Measurements from ENCODE around the gene THOC7.

Gene THOC7

DNA sequence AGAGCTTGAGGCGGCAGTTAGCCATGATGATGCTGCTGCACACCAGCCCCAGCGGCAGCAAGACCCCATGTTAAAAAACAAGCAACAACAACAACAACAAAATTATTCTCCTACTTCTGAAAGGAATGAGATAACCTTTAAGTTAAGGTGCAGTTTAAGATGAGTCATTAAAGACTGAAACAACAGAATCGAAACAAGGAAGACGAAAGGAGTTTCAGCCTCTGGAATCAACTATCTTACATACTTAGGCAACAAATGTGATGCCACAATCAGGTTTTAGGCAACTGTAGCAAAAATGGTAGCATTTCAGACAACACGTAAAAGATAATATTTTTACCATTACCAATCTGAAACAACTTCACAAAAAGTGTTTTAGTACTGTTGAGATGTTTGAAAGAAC, 36.4 kb upstream of the THOC7 start:
- in situ Hi-C loops (cut with HindIII; ENCODE audit: low pct_unique_long_range_greater_than_20kb, low sequenced_read_pairs), result no loop called here
- DNase-seq (ENCODE audit: low read depth in 1 of 2, low spot score in 1 of 2), result no peak
- no peak for TF ChIP-seq JUND (IDR thresholded peaks at IDR 0.05; ENCODE audit: low read depth)

DNA sequence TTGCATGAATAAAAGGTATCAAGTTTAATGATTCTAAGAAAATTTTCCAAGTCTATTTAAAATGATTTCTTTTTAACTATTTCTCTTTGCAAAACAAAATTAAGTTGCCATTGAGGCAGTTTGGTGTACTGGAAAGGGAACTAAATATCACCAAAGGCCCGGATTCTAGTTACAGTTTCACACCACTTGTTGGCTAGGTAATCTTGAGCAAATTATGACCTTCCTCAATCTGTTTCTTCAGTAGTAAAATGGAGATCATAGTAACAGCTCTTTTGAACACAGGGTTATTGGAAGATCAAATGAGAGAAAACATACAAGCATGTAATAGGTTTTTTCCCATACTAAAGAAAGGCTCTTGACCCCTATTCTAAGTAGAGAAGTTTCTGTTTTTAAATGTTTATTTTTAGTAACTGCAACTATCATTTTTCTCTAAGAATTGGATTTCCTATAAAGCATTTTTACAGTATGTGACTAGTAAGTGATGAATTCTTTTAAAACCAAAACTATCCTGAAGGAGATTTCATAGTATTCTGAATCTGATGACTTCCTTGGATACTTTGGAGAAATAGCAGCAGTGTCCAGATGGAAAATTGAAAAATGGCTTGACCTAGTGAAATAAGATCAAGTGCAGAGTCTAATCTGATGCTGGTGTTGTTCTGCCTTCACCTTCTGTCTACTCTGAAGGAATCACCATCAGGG, 32.9 kb upstream of the THOC7 start:
- no peak for DNase-seq (ENCODE audit: low read depth in 1 of 2, low spot score in 1 of 2)
- no peak for TF ChIP-seq JUND (IDR thresholded peaks at IDR 0.05; ENCODE audit: low read depth)
- in situ Hi-C loops (cut with HindIII; ENCODE audit: low pct_unique_long_range_greater_than_20kb, low sequenced_read_pairs), result no loop called here

DNA sequence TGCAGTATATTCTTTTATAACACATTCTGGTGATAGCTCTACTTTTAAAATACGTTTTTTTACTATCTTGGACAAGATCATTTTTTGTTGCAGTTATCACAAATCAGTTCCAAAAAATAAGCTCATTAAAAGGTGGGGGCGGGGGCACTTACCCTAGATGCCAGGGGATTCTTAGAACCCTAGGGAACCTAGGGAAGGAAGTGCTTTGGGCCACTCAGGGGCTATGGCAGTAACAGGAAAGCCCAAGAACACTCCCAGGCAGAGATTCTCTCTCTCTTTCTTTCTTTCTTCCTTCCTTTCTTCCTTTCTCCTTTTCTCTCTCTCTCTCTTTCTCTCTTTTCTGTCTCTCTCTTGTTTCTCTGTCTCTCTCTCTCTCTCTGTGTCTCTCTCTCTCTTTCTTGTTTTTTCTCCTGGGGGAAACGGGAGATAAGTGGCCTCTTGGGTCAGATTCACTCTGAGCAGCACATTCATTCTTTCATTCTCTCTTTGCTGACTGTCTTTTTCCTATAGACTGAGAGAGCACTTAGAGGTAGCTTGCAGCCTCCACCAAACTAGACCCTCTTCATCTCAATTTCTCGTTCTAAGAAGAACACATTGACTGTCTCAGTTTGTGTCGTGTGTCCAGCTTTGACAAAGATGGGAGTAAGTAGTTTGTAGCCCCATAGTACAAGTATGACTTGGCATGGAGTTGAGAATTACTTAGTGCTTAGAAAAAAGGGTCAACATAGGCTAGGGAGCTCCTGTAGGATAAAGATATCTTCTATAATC, 32.0 kb upstream of the THOC7 start:
- in situ Hi-C loops (cut with HindIII; ENCODE audit: low pct_unique_long_range_greater_than_20kb, low sequenced_read_pairs), result no loop called here
- no peak for TF ChIP-seq JUND (IDR thresholded peaks at IDR 0.05; ENCODE audit: low read depth)
- DNase-seq (ENCODE audit: low read depth in 1 of 2, low spot score in 1 of 2), result no peak

DNA sequence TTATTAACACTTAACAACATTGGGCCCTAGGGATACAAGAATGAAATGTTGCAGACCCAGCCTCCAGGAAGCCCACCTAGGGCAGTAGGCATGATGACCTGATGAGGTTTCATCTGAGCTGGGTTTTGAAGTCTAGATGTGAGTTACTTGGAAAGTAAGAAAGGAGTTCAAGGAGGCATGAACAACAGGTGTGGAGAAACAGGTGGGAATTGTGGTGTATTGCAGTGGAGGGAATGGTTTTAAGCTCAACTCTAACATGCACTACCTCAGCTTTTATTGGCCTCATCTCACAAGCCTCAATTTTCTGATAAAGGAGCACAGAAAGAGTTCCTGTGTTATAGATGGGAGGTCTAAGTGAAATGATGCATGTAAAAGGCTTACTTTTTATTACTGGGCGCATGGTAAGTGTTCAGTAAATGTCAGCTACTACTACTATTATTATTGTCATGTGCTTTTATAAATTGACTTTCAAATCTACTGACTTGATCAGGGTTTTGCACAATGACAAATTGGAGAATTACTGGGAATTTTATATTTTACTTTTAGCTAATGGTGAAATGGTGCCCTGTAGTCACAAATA, 29.3 kb upstream of the THOC7 start:
- in situ Hi-C loops (cut with HindIII; ENCODE audit: low pct_unique_long_range_greater_than_20kb, low sequenced_read_pairs), result no loop called here
- DNase-seq (ENCODE audit: low read depth in 1 of 2, low spot score in 1 of 2), result no peak
- TF ChIP-seq JUND (IDR thresholded peaks at IDR 0.05; ENCODE audit: low read depth), result no peak

DNA sequence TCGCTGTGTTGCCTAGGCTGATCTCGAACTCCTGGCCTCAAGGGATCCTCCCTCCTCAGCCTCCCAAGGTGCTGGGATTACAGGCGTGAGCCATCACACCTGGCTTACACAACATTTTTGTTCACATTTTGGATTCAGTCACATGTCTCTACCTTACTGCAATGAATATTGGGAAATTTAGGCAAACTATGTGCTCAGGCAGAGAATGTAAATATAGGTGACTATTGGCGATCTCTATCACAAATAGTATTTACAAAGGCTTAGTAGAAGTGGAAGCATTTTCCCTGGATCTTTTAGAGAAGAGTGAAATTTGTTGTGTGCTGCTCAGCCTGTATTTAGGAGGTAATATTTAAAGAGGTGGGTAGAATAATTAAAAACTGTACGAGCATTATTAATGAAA, 27.9 kb upstream of the THOC7 start:
- no peak for DNase-seq (ENCODE audit: low read depth in 1 of 2, low spot score in 1 of 2)
- in situ Hi-C loops (cut with HindIII; ENCODE audit: low pct_unique_long_range_greater_than_20kb, low sequenced_read_pairs), result no loop called here
- no peak for TF ChIP-seq JUND (IDR thresholded peaks at IDR 0.05; ENCODE audit: low read depth)

DNA sequence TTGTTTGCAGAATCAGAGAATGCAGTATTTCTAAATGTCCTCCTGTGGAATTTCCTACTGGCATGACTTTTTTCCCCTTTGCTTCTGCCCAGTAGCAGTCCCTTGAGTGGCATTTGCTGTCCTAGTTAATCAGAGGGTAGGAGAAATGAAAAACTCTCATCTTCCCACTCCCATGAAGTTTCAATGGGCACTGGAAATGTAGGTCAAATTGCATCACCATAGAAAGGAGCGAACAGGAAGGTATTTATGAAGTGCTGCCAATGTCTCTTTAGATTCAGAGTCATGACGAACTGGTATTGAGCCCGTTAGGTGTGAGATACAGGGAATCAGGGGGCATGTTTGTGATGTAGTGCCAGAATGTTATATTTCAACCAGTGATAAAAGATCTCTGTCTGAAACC, 23.3 kb upstream of the THOC7 start:
- in situ Hi-C loops (cut with HindIII; ENCODE audit: low pct_unique_long_range_greater_than_20kb, low sequenced_read_pairs), result no loop called here
- no peak for DNase-seq (ENCODE audit: low read depth in 1 of 2, low spot score in 1 of 2)
- TF ChIP-seq JUND (IDR thresholded peaks at IDR 0.05; ENCODE audit: low read depth), result no peak

DNA sequence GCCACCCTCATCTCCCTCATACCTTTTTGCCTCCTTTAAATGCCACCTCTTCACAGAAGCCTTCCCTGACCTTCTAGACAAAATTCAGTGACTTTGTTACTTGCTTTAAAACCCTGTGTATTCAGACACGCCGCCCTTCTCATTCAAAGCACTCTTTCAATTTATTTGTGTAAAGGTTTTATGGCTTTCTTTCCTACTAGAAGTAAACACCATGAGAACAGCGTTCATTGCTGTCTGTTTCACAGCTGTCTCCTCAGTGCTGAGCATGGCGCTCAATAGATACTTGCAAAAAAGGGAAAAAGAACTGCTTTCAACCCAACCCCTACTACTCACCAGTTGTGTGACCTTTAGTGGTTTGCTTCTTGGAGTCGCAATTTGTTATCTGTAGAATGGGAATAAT, 17.0 kb upstream of the THOC7 start:
- no peak for DNase-seq (ENCODE audit: low read depth in 1 of 2, low spot score in 1 of 2)
- in situ Hi-C loops (cut with HindIII; ENCODE audit: low pct_unique_long_range_greater_than_20kb, low sequenced_read_pairs), result no loop called here
- TF ChIP-seq JUND (IDR thresholded peaks at IDR 0.05; ENCODE audit: low read depth), result no peak

DNA sequence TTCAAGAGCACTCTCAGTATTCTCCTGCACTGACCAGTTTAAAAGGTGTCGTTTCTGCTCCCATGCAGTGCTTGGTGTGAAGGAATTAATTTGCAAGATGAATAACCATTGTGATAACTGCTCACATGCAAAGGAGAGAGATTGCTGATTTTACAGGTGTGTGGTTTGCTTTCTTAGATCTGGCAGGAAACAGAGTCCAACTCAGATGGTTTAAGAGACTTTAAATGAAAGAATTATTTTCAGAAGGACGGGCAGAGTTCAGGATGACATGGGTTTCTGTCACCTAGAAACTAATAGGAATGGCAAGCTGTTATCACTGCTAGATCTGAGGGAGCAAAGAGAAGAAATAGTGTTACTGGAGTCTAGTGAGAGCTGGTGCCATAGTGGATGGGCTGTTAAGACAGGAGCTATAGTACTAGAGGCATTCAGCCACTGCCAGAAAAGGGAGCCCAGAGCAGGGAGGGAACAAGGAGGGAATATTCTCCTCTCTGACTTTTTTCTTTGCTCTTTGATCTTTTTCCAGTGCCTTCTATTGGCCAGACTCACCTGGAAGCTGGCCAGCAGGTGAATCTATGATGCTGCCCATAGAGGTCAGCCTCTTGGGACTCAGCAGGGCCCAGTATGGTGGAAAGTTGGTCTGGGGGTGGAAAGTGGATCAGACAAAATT, 14.9 kb upstream of the THOC7 start:
- TF ChIP-seq JUND (IDR thresholded peaks at IDR 0.05; ENCODE audit: low read depth), result no peak
- in situ Hi-C loops (cut with HindIII; ENCODE audit: low pct_unique_long_range_greater_than_20kb, low sequenced_read_pairs), result no loop called here
- no peak for DNase-seq (ENCODE audit: low read depth in 1 of 2, low spot score in 1 of 2)

DNA sequence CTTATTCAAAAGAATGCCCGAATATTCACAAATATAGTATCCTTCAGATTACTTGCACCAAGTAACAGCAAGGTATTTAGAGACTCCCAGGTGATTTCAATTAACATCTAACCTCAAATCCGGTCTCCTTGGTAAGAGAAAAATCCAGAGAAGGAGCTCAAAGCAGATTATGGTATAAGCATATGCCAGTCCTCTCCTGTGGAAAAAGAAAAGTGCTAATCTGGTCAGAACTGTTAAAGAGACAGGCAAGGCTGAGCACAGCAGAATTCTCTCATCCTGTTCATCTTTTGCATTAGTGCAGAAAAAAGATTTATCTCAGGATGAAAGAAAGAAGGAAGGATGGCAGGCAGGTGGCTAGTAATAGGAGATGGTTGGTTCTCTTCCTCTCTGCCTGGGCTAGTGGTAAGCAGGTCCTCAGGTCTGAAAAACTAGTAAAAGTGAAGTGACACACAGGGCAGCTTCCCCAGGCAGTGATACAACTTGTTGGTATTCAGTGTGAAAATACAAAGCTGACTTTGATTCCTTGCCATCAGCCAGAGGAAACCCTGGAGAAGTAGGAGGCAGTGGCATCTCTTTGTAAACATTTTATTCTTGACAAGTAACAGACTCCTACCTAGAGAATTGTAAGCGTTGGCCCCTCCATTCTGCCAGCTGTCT, 14.3 kb upstream of the THOC7 start:
- in situ Hi-C loops (cut with HindIII; ENCODE audit: low pct_unique_long_range_greater_than_20kb, low sequenced_read_pairs), result no loop called here
- DNase-seq (ENCODE audit: low read depth in 1 of 2, low spot score in 1 of 2), result no peak
- no peak for TF ChIP-seq JUND (IDR thresholded peaks at IDR 0.05; ENCODE audit: low read depth)

DNA sequence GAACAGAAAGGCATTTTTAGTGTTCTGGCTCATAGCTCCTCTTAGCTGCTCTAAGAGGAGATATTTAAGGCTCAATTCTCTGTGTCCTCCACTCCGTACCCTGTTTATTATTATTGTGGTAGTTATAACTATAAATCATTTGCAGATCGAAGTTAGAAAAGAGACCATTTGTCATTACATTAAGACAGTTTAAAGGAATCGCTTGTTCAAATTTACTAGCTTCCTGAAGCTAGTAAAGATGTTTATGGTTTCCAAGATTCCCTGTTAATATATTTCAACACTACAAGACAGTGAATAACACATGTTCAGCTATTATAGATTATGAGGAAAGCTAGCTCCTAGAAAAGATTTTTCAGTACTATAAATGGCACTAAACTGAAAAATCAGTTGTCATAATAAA, 12.7 kb upstream of the THOC7 start:
- TF ChIP-seq JUND (IDR thresholded peaks at IDR 0.05; ENCODE audit: low read depth), result no peak
- in situ Hi-C loops (cut with HindIII; ENCODE audit: low pct_unique_long_range_greater_than_20kb, low sequenced_read_pairs), result no loop called here
- no peak for DNase-seq (ENCODE audit: low read depth in 1 of 2, low spot score in 1 of 2)

DNA sequence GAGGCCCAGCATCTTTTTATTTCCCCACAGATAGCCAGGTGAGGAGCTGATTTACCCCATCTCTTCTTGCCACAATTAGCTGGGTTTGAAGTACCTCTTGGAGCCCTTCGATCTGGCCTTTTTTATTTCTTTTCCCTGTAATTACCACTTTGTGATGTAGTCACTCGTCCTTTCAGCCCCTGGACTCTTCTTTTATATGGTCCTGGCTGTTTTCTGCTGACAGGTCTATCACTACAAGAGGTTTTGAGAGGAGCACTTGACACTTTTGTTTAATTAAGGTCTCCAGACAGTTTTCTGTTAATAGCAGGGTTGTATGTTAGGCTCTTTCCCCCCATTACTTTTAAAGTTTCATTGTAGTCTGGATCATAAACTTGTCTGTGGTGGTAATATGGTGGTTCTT, 11.9 kb upstream of the THOC7 start:
- DNase-seq (ENCODE audit: low read depth in 1 of 2, low spot score in 1 of 2), result no peak
- in situ Hi-C loops (cut with HindIII; ENCODE audit: low pct_unique_long_range_greater_than_20kb, low sequenced_read_pairs), result no loop called here
- TF ChIP-seq JUND (IDR thresholded peaks at IDR 0.05; ENCODE audit: low read depth), result no peak

DNA sequence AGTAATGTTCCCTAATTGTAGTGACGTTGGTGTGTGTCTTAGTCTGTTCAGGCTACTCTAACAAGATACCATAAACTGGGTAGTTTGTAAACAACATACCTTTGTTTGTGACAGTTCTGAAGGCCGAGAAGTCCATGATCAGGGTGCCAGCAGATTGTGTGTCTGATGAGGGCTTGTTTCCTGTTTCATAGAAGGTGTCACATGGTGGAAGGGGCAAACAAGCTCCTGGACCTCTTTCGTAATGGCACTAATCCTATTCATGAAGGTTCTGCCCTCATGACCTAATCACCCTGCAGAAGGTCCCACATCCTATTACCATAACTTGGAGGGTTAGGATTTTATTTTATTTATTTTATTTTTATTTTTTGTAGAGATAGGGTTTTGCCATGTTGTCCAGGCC, 11.2 kb upstream of the THOC7 start:
- in situ Hi-C loops (cut with HindIII; ENCODE audit: low pct_unique_long_range_greater_than_20kb, low sequenced_read_pairs), result no loop called here
- no peak for DNase-seq (ENCODE audit: low read depth in 1 of 2, low spot score in 1 of 2)
- no peak for TF ChIP-seq JUND (IDR thresholded peaks at IDR 0.05; ENCODE audit: low read depth)
